PC-9 (cell line): ENCODE measurements around the gene THG1L.

Experiments used
- CTCF ChIP-seq: fragments of 200-600 bp; sonication (generic); conservative IDR thresholded peaks from 2 replicates; pipeline ENCODE4 v1.6.1; 2017; ENCODE audit warnings: mixed run types, antibody characterized with exemption, mild to moderate bottlenecking, moderate library complexity
- EZH2 ChIP-seq: fragments of 200-600 bp; sonication (generic); IDR thresholded peaks from 2 replicates; pipeline ENCODE4 v1.8.0; 2017; ENCODE audit warnings: antibody characterized with exemption, low read depth

- TF ChIP-seq CTCF (no peak), EZH2 (no peak)
Observed at GRCh38 chr5:157719245-157719644, 12.0 kb upstream of the THG1L start.
